SK-N-SH (cell line): Measurements from ENCODE around the gene CFHR4. TPM values are rescaled to one million over a fixed set of nuclear protein-coding genes. Genes with fewer than 3 reads are reported as not detected.
A peak's percentile ranks its signal among the peaks of the same experiment; 100 is the strongest.

Experiments
- CTCF ChIA-PET: fragments of 300-600, 350-600 bp; formaldehyde crosslinking; extraction: SDS; loops from one replicate; lab custom pipeline; 2021; lab: Yijun Ruan, JAX
- POLR2A ChIA-PET: fragments of 350-600 bp; sonication (Branson Sonifier 250); formaldehyde crosslinking; extraction: SDS; loops from one replicate; lab custom pipeline; 2020; ENCODE audit warnings: antibody characterized with exemption, inconsistent platforms; lab: Yijun Ruan, JAX
- DNase-seq: peaks from one replicate; pipeline ENCODE4 v3.0.0; 2012
- H2AFZ ChIP-seq: fragments of 200-600 bp; sonication (generic); 2 replicates; pipeline ENCODE4 v1.8.1; 2016; ENCODE audit warnings: antibody characterized with exemption, mild to moderate bottlenecking, low read depth
- H3F3A ChIP-seq: fragments of 200-600 bp; sonication (generic); replicated peaks from 2 replicates; pipeline ENCODE3; 2016; ENCODE audit warnings: antibody characterized with exemption, mild to moderate bottlenecking; ENCODE audit not compliant: insufficient read depth
- H3K27ac ChIP-seq, 2 experiments: fragments of 200-500 bp in 1 of 2; fragments of 200-600 bp in 1 of 2; sonication (Bioruptor generic) in 1 of 2; sonication (generic), shearing (Covaris generic) in 1 of 2; 2 replicates each; pipeline versions ENCODE4 v1.5.1 to v1.6.1; 2014 to 2016; ENCODE audit warnings: low read depth in 2 of 2, inconsistent platforms in 1 of 2, low read length in 1 of 2, mild to moderate bottlenecking in 1 of 2, mixed read lengths in 1 of 2
- H3K27me3 ChIP-seq: fragments of 200-600 bp; sonication (generic), shearing (Covaris generic); 2 replicates; pipeline ENCODE4 v1.6.1; 2016; ENCODE audit warnings: mixed run types; ENCODE audit not compliant: insufficient read depth
- H3K36me3 ChIP-seq, 2 experiments: fragments of 200-500 bp in 1 of 2; fragments of 200-600 bp in 1 of 2; sonication (Bioruptor generic) in 1 of 2; sonication (generic) in 1 of 2; replicated peaks in 1 of 2; 2 replicates each; pipeline versions ENCODE3 to v1.5.1; 2014 to 2016; ENCODE audit warnings: low read length in 1 of 2, mild to moderate bottlenecking in 1 of 2; ENCODE audit not compliant: insufficient read depth in 2 of 2, control insufficient read depth in 1 of 2
- H3K4me1 ChIP-seq, 2 experiments: fragments of 200-500 bp in 1 of 2; fragments of 200-600 bp in 1 of 2; sonication (Bioruptor generic) in 1 of 2; sonication (generic), shearing (Covaris generic) in 1 of 2; 2 replicates each; pipeline versions ENCODE4 v1.5.1 to v1.6.1; 2014 to 2016; ENCODE audit warnings: low read depth in 1 of 2, low read length in 1 of 2, mixed run types in 1 of 2; ENCODE audit not compliant: insufficient read depth in 2 of 2, control insufficient read depth in 1 of 2
- H3K4me2 ChIP-seq: fragments of 200-600 bp; sonication (generic), shearing (Covaris generic); 2 replicates; pipeline ENCODE4 v1.6.1; 2017; ENCODE audit warnings: mixed run types
- H3K4me3 ChIP-seq, 2 experiments: fragments of 200-500 bp in 1 of 2; fragments of 200-600 bp in 1 of 2; sonication (Bioruptor generic) in 1 of 2; sonication (generic), shearing (Covaris generic) in 1 of 2; 2 replicates each; pipeline versions ENCODE4 v1.5.1 to v1.8.1; 2014 to 2016; ENCODE audit warnings: low read depth in 2 of 2, inconsistent platforms in 1 of 2, low read length in 1 of 2, mild to moderate bottlenecking in 1 of 2, mixed read lengths in 1 of 2, moderate library complexity in 1 of 2
- H3K79me2 ChIP-seq: fragments of 200-600 bp; sonication (generic); 2 replicates; pipeline ENCODE4 v1.8.1; 2017; ENCODE audit warnings: mild to moderate bottlenecking; ENCODE audit not compliant: insufficient read depth
- H3K9ac ChIP-seq: fragments of 200-600 bp; sonication (generic); 2 replicates; pipeline ENCODE4 v1.6.1; 2017; ENCODE audit warnings: mixed run types
- H3K9me2 ChIP-seq: fragments of 200-600 bp; sonication (generic); 2 replicates; pipeline ENCODE4 v1.6.1; 2017; ENCODE audit warnings: mixed run types
- H3K9me3 ChIP-seq: fragments of 200-600 bp; sonication (generic); 2 replicates; pipeline ENCODE4 v1.6.1; 2017; ENCODE audit warnings: mixed run types, mild to moderate bottlenecking, moderate library complexity
- H4K20me1 ChIP-seq: fragments of 200-600 bp; sonication (generic); 2 replicates; pipeline ENCODE4 v1.6.1; 2017; ENCODE audit warnings: mild to moderate bottlenecking, mixed run types; ENCODE audit not compliant: insufficient read depth
- CHD2 ChIP-seq: fragments of 150-350 bp; IDR thresholded peaks from 2 replicates; pipeline ENCODE4 v1.6.1; 2018; ENCODE audit warnings: low read length; ENCODE audit not compliant: partially characterized antibody
- ELF1 ChIP-seq: IDR thresholded peaks from 2 replicates; pipeline ENCODE4 v1.4.0; 2012
- EP300 ChIP-seq, 2 experiments: IDR thresholded peaks; 2 replicates each; pipeline versions ENCODE4 v1.4.0 to v1.6.1; 2012; ENCODE audit warnings: borderline replicate concordance in 1 of 2, low read depth in 1 of 2, low read length in 1 of 2
- FOSL2 ChIP-seq: IDR thresholded peaks from 2 replicates; pipeline ENCODE4 v1.4.0; 2012; ENCODE audit warnings: low read depth, mild to moderate bottlenecking, moderate library complexity, borderline replicate concordance
- FOXM1 ChIP-seq: IDR thresholded peaks from 2 replicates; pipeline ENCODE4 v1.4.0; 2012; ENCODE audit warnings: low read depth, mild to moderate bottlenecking
- JUND ChIP-seq: IDR thresholded peaks from 2 replicates; pipeline ENCODE4 v1.4.0; 2012
- MEF2A ChIP-seq: IDR thresholded peaks from 2 replicates; pipeline ENCODE4 v1.4.0; 2012; ENCODE audit warnings: low read depth, borderline replicate concordance
- NFIC ChIP-seq: IDR thresholded peaks from 2 replicates; pipeline ENCODE4 v1.4.0; 2012; ENCODE audit warnings: borderline replicate concordance
- RAD21 ChIP-seq: IDR thresholded peaks from 2 replicates; pipeline ENCODE4 v1.6.1; 2012; ENCODE audit warnings: mild to moderate bottlenecking, low read length
- RCOR1 ChIP-seq: fragments of 150-350 bp; IDR thresholded peaks from 2 replicates; pipeline ENCODE4 v1.6.1; 2017; ENCODE audit warnings: antibody characterized with exemption, low read length
- RFX5 ChIP-seq: IDR thresholded peaks from 2 replicates; pipeline ENCODE4 v1.6.1; 2012; ENCODE audit warnings: mild to moderate bottlenecking, improper control_type of control experiment, low read length
- TCF12 ChIP-seq: IDR thresholded peaks from 2 replicates; pipeline ENCODE4 v1.4.0; 2012
- YY1 ChIP-seq: IDR thresholded peaks from 2 replicates; pipeline ENCODE4 v1.4.0; 2012; ENCODE audit warnings: low read depth, mild to moderate bottlenecking
- WGBS: methylation state at CpG from one replicate; pipeline ENCODE4 v1.1.6; 2017; ENCODE audit warnings: low lambda C conversion rate; 5-methylcytosine and 5-hydroxymethylcytosine counted together
- polyA plus RNA-seq, 3 experiments: library from polyadenylated mRNA; depleted of rRNA; stranded (reverse); fragments of >200 nt; gene quantifications; 2 replicates each; pipeline ENCODE4 v1.2.3, GENCODE V29; 2012
- TF ChIP-seq, protein P1 (sequence below): fragments of 150-350 bp; IDR thresholded peaks from 2 replicates; pipeline ENCODE4 v1.6.1; 2017; ENCODE audit warnings: antibody characterized with exemption, low read length, low read depth, borderline replicate concordance
- TF ChIP-seq, protein P2 (sequence below): IDR thresholded peaks from 2 replicates; pipeline ENCODE4; 2012
- TF ChIP-seq, protein P3 (sequence below): IDR thresholded peaks from 2 replicates; pipeline ENCODE4 v1.4.0; 2012; ENCODE audit warnings: low read depth
- TF ChIP-seq, protein P4 (sequence below): IDR thresholded peaks from 2 replicates; pipeline ENCODE4 v1.4.0; 2012; ENCODE audit warnings: low read depth, borderline replicate concordance
- TF ChIP-seq, protein P5 (sequence below): fragments of 200-600 bp; sonication (generic); IDR thresholded peaks from 2 replicates; pipeline ENCODE4 v1.6.1; 2017; ENCODE audit warnings: antibody characterized with exemption, mild to moderate bottlenecking, moderate library complexity

Gene CFHR4
- polyA plus RNA-seq, 1 of the 3 experiments (the other 2 are of a cell fraction): 0.03 TPM

DNA sequence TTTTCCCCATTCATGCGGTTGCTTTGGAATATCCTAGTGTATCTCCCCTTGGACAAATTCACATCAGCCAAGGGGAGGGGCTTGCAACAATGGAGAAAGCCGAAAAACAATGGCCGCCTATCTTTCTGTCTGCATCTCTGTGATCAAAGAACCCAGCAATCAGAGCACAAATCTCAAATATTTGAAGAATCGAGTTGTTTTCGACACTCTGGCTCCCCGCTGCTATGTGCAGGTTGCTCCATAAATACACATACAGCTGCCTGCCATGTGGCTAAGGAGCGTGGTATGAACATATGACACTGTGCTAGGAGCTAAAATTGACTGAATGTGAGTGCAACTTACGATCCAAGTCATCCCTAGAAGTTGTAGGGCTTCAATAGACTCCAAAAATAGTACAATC, 8.5 kb downstream of the CFHR4 start (continued):
- TF ChIP-seq, protein P1, sequence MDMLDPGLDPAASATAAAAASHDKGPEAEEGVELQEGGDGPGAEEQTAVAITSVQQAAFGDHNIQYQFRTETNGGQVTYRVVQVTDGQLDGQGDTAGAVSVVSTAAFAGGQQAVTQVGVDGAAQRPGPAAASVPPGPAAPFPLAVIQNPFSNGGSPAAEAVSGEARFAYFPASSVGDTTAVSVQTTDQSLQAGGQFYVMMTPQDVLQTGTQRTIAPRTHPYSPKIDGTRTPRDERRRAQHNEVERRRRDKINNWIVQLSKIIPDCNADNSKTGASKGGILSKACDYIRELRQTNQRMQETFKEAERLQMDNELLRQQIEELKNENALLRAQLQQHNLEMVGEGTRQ: no peak
- no peak for TF ChIP-seq YY1
- no peak for TF ChIP-seq ELF1
- TF ChIP-seq, protein P2, sequence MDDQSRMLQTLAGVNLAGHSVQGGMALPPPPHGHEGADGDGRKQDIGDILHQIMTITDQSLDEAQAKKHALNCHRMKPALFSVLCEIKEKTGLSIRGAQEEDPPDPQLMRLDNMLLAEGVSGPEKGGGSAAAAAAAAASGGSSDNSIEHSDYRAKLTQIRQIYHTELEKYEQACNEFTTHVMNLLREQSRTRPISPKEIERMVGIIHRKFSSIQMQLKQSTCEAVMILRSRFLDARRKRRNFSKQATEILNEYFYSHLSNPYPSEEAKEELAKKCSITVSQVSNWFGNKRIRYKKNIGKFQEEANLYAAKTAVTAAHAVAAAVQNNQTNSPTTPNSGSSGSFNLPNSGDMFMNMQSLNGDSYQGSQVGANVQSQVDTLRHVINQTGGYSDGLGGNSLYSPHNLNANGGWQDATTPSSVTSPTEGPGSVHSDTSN: no peak
- TF ChIP-seq, all 33 proteins: peak for 0

DNA sequence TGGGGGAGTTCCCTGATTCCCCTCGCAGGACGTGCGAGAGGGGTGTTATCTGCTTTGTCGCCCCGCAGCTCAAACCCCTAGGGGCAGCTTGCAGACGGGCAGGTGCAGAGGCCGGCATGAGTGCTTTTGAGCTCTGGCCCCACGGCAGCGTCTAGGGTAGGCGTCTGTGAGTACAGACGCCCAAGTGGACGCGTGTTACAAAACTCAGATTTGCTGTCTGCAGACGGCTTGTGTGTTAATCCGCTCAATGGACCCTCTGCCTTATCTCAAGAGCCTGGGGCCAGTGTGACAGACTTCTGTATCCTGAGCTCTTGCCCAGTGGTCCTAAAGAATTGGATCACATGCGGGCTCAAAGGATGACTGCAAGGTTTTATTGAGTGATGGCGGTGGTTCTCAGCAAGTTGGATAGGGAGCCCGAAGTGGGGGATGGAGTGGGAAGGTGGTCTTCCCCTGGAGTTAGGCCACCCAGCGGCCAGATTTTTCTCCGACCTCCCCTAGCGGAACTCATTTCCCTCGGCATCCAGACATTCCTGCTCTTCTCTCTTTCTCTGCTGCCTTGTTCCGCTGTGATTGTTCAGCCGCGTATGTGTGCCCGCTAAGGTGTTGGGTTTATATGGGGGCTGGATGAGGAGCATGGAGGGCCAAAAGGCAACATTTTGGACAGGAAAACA, 9.4 kb downstream of the CFHR4 start:
- H3K9me2 ChIP-seq: no peaks in the 10 kb centered on the region
- 37% methylated on average over 26 of the region's 26 CpGs for WGBS
- no peak for DNase-seq
- no peaks in the 10 kb centered on the region for H4K20me1 ChIP-seq
- no peaks in the 10 kb centered on the region; a peak in 1 of 4 replicates for H3K4me1 ChIP-seq
- ChIA-PET CTCF (no interaction called here), POLR2A (no interaction called here)
- no peaks in the 10 kb centered on the region for H3F3A ChIP-seq
- H3K4me3 ChIP-seq: peak overlapping the region; percentile 4 to 39; a peak in 2 of 4 replicates
- H3K27me3 ChIP-seq: no peaks in the 10 kb centered on the region
- H3K9ac ChIP-seq: no peak overlapping the region
- peaks cover 0 to 4% of the 10 kb centered on the region in 2 experiments for H3K36me3 ChIP-seq
- H2AFZ ChIP-seq: peak overlapping the region; percentile 72; the same call in 1 of the 2 replicates
- no peak for TF ChIP-seq TCF12
- TF ChIP-seq JUND: no peak
- TF ChIP-seq RAD21: no peak
- TF ChIP-seq EP300 (IDR thresholded peaks at IDR 0.05; ENCODE audit: borderline replicate concordance in 1 of 2, low read depth in 1 of 2, low read length in 1 of 2): no peak
- TF ChIP-seq, protein P1: no peak
- TF ChIP-seq, protein P3, sequence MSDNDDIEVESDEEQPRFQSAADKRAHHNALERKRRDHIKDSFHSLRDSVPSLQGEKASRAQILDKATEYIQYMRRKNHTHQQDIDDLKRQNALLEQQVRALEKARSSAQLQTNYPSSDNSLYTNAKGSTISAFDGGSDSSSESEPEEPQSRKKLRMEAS: no peak
- no peak for TF ChIP-seq FOSL2
- H3K4me2 ChIP-seq: no peak overlapping the region
- H3K79me2 ChIP-seq: no peaks in the 10 kb centered on the region
- no peak overlapping the region; a peak in 1 of 4 replicates for H3K27ac ChIP-seq
- no peaks in the 10 kb centered on the region for H3K9me3 ChIP-seq

DNA sequence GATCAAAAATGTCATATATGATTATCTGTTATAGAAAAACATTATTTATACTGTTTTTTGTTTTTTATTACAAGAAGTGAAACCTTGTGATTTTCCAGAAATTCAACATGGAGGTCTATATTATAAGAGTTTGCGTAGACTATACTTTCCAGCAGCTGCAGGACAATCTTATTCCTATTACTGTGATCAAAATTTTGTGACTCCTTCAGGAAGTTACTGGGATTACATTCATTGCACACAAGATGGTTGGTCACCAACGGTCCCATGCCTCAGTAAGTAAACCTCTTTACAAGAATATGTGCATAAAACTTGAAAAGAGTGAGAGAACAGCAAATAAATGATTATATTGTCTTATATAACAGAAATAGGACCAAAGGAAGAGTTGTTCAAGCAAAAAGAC, 14.5 kb downstream of the CFHR4 start:
- H3K9me3 ChIP-seq: no peaks in the 10 kb centered on the region
- no peaks in the 10 kb centered on the region for H3K9me2 ChIP-seq
- no peak overlapping the region for H3K9ac ChIP-seq
- H3K27ac ChIP-seq: no peak overlapping the region
- ChIA-PET CTCF (no interaction called here), POLR2A (no interaction called here)
- no peaks in the 10 kb centered on the region for H3K79me2 ChIP-seq
- no peaks in the 10 kb centered on the region for H3K36me3 ChIP-seq
- 64% methylated on average over 2 of the region's 2 CpGs for WGBS
- no peak overlapping the region for H3K4me2 ChIP-seq
- H2AFZ ChIP-seq: no peak overlapping the region
- H3K4me3 ChIP-seq: no peak overlapping the region
- H3K4me1 ChIP-seq: no peaks in the 10 kb centered on the region; a peak in 1 of 4 replicates
- H3F3A ChIP-seq: no peaks in the 10 kb centered on the region
- H3K27me3 ChIP-seq: no peaks in the 10 kb centered on the region
- no peak for DNase-seq
- H4K20me1 ChIP-seq: no peaks in the 10 kb centered on the region
- TF ChIP-seq RCOR1: no peak
- no peak for TF ChIP-seq MEF2A
- TF ChIP-seq CHD2: no peak
- no peak for TF ChIP-seq TCF12
- TF ChIP-seq FOXM1: no peak
- TF ChIP-seq, protein P4, sequence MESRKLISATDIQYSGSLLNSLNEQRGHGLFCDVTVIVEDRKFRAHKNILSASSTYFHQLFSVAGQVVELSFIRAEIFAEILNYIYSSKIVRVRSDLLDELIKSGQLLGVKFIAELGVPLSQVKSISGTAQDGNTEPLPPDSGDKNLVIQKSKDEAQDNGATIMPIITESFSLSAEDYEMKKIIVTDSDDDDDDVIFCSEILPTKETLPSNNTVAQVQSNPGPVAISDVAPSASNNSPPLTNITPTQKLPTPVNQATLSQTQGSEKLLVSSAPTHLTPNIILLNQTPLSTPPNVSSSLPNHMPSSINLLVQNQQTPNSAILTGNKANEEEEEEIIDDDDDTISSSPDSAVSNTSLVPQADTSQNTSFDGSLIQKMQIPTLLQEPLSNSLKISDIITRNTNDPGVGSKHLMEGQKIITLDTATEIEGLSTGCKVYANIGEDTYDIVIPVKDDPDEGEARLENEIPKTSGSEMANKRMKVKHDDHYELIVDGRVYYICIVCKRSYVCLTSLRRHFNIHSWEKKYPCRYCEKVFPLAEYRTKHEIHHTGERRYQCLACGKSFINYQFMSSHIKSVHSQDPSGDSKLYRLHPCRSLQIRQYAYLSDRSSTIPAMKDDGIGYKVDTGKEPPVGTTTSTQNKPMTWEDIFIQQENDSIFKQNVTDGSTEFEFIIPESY: no peak
- no peak for TF ChIP-seq NFIC
- TF ChIP-seq RFX5: no peak
- TF ChIP-seq, protein P5, sequence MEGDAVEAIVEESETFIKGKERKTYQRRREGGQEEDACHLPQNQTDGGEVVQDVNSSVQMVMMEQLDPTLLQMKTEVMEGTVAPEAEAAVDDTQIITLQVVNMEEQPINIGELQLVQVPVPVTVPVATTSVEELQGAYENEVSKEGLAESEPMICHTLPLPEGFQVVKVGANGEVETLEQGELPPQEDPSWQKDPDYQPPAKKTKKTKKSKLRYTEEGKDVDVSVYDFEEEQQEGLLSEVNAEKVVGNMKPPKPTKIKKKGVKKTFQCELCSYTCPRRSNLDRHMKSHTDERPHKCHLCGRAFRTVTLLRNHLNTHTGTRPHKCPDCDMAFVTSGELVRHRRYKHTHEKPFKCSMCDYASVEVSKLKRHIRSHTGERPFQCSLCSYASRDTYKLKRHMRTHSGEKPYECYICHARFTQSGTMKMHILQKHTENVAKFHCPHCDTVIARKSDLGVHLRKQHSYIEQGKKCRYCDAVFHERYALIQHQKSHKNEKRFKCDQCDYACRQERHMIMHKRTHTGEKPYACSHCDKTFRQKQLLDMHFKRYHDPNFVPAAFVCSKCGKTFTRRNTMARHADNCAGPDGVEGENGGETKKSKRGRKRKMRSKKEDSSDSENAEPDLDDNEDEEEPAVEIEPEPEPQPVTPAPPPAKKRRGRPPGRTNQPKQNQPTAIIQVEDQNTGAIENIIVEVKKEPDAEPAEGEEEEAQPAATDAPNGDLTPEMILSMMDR: no peak; the same call in 1 of the 2 replicates
- TF ChIP-seq, protein P1: no peak
